Fibroblast of lung (primary cell): Measurements from ENCODE around the gene RAB44. TPM values are rescaled to one million over a fixed set of nuclear protein-coding genes. Genes with fewer than 3 reads are reported as not detected.

ENCODE experiments used
- DNase-seq, 2 donors: peaks; one replicate each; pipeline versions ENCODE4 v3.0.0 to v3.0.0-alpha.2; 2010; ENCODE audit warnings: low read depth in 2 of 2
- H2AFZ ChIP-seq: 2 replicates; pipeline ENCODE4 v1.5.1; 2012; ENCODE audit warnings: low read length, control low read depth, inconsistent platforms
- H3K27ac ChIP-seq: 2 replicates; pipeline ENCODE4 v1.5.1; 2011; ENCODE audit warnings: low read length, control low read depth; ENCODE audit not compliant: insufficient read depth
- H3K27me3 ChIP-seq: 2 replicates; pipeline ENCODE4 v1.5.1; 2011; ENCODE audit warnings: mild to moderate bottlenecking, low read length; ENCODE audit not compliant: control insufficient read depth, insufficient read depth
- H3K36me3 ChIP-seq: 2 replicates; pipeline ENCODE4 v1.5.1; 2011; ENCODE audit warnings: low read length; ENCODE audit not compliant: control insufficient read depth, insufficient read depth
- H3K4me1 ChIP-seq: 2 replicates; pipeline ENCODE4 v1.5.1; 2011; ENCODE audit warnings: low read length; ENCODE audit not compliant: control insufficient read depth, insufficient read depth; ENCODE audit errors: extremely low read depth
- H3K4me2 ChIP-seq: 2 replicates; pipeline ENCODE4 v1.5.1; 2011; ENCODE audit warnings: low read length, control low read depth; ENCODE audit not compliant: insufficient read depth; ENCODE audit errors: extremely low read depth
- H3K4me3 ChIP-seq, 4 experiments: fragments of 200-600 bp in 1 of 4; sonication (generic) in 1 of 4; replicated peaks in 1 of 4; 2 replicates each; pipeline ENCODE4 v1.5.1; 2011 to 2016; ENCODE audit warnings: low read length in 4 of 4, low read depth in 3 of 4, mild to moderate bottlenecking in 3 of 4, control low read depth in 2 of 4, inconsistent platforms in 1 of 4, mixed read lengths in 1 of 4; ENCODE audit not compliant: insufficient read depth in 1 of 4; ENCODE audit errors: control extremely low read depth in 1 of 4
- H3K79me2 ChIP-seq: 2 replicates; pipeline ENCODE4 v1.5.1; 2012; ENCODE audit warnings: mild to moderate bottlenecking, low read length, inconsistent platforms; ENCODE audit not compliant: control insufficient read depth, insufficient read depth
- H3K9ac ChIP-seq: 2 replicates; pipeline ENCODE4 v1.5.1; 2011; ENCODE audit warnings: mild to moderate bottlenecking, low read length, control low read depth; ENCODE audit not compliant: insufficient read depth
- H3K9me3 ChIP-seq: 2 replicates; pipeline ENCODE4 v1.5.1; 2012; ENCODE audit warnings: low read depth, low read length; ENCODE audit not compliant: control insufficient read depth, insufficient read depth
- H4K20me1 ChIP-seq: 2 replicates; pipeline ENCODE4 v1.5.1; 2011; ENCODE audit warnings: low read length; ENCODE audit not compliant: control insufficient read depth, insufficient read depth; ENCODE audit errors: extremely low read depth
- EZH2 ChIP-seq: IDR thresholded peaks from 2 replicates; pipeline ENCODE4 v1.5.1; 2012; ENCODE audit warnings: low read length, control low read depth, mild to moderate bottlenecking; ENCODE audit errors: missing control alignments
- polyA plus RNA-seq, 2 donors: library from polyadenylated mRNA; depleted of rRNA in 1 of 2; stranded (reverse) in 1 of 2; unstranded in 1 of 2; fragments of >200 nt; gene quantifications; 2 replicates each; pipeline ENCODE4 v1.2.1, GENCODE V29; 2011 to 2012; ENCODE audit warnings: missing spikeins in 1 of 2
- total RNA-seq: library from RNA; depleted of rRNA; stranded (reverse); fragments of >200 nt; gene quantifications from 2 replicates; pipeline ENCODE4 v1.2.1, GENCODE V29; 2014
- TF ChIP-seq, protein P1 (sequence below), 2 donors: IDR thresholded peaks in 1 of 2; conservative IDR thresholded peaks in 1 of 2; 1 replicate in 1 of 2; 2 replicates in 1 of 2; pipeline ENCODE4 v1.5.1; 2011 to 2012; ENCODE audit warnings: low read length in 2 of 2, control low read depth in 1 of 2, inconsistent platforms in 1 of 2, low read depth in 1 of 2, mild to moderate bottlenecking in 1 of 2

RAB44 gene
- total and polyA plus RNA-seq, 2 donors (not counting 1 experiment from before 2014, with no cell fraction given), result under 0.01 TPM; not detected in 1

- Histone ChIP-seq H3K4me2 (peak overlapping the region; percentile 21), H3K9me3 (no peaks in the 10 kb centered on the region), H3K9ac (no peak overlapping the region), H3K36me3 (no peaks in the 10 kb centered on the region), H3K27me3 (peaks cover 2% of the 10 kb centered on the region), H3K4me3 (peak overlapping the region in 1 of 4 experiments; percentile 12), H4K20me1 (no peaks in the 10 kb centered on the region), H3K79me2 (no peaks in the 10 kb centered on the region), H3K4me1 (peaks cover 17% of the 10 kb centered on the region), H2AFZ (no peak overlapping the region), H3K27ac (no peak overlapping the region)
- TF ChIP-seq, protein P1, sequence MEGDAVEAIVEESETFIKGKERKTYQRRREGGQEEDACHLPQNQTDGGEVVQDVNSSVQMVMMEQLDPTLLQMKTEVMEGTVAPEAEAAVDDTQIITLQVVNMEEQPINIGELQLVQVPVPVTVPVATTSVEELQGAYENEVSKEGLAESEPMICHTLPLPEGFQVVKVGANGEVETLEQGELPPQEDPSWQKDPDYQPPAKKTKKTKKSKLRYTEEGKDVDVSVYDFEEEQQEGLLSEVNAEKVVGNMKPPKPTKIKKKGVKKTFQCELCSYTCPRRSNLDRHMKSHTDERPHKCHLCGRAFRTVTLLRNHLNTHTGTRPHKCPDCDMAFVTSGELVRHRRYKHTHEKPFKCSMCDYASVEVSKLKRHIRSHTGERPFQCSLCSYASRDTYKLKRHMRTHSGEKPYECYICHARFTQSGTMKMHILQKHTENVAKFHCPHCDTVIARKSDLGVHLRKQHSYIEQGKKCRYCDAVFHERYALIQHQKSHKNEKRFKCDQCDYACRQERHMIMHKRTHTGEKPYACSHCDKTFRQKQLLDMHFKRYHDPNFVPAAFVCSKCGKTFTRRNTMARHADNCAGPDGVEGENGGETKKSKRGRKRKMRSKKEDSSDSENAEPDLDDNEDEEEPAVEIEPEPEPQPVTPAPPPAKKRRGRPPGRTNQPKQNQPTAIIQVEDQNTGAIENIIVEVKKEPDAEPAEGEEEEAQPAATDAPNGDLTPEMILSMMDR (conservative IDR thresholded peaks at IDR 0.05 in 1 of 2, IDR thresholded peaks at IDR 0.05 in 1 of 2; ENCODE audit: low read depth in 1 of 2, low read length in 2 of 2), result peak; percentile 94 to 97
- TF ChIP-seq EZH2, result no peak
- DNase-seq, result peak; percentile 69 to 83
These were observed 68.2 kb downstream of the RAB44 start for GRCh38 chr6:36765594-36766398.

DNA sequence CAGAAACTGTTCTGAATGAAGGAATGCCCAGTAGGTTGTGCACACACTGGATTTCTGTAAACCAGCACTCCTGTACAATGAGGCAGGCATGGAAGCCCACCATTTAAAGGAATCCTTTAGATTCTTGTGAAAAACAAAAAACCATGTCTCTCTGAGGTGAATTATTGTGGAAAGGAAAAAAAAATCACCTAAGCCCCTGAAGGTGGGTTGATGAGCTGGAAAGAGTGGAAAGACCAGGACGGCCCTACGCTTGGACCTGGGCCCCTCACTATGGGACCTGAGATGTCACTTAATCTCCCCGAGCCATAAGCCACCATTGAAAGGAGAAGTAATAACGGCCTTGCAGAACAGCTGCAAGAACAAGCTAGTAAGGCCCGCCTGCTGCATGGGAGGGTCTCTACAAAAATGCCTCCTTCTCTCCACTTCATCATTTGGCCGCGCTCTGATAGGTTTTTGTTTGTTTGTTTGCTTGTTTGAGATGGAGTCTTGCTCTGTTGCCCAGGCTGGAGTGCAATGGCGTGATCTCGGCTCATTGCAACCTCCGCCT, 68.8 kb downstream of the RAB44 start:
- H3K27me3 ChIP-seq, result no peaks in the 10 kb centered on the region
- DNase-seq, result no peak
- no peak overlapping the region for H3K9ac ChIP-seq
- no peaks in the 10 kb centered on the region for H3K9me3 ChIP-seq
- H2AFZ ChIP-seq, result no peak overlapping the region
- no peaks in the 10 kb centered on the region for H3K36me3 ChIP-seq
- TF ChIP-seq, protein P1 (conservative IDR thresholded peaks at IDR 0.05 in 1 of 2, IDR thresholded peaks at IDR 0.05 in 1 of 2; ENCODE audit: low read depth in 1 of 2, low read length in 2 of 2), result no peak
- TF ChIP-seq EZH2, result no peak
- no peak overlapping the region for H3K4me3 ChIP-seq
- no peak overlapping the region for H3K27ac ChIP-seq
- no peaks in the 10 kb centered on the region for H3K79me2 ChIP-seq
- H3K4me2 ChIP-seq, result no peak overlapping the region
- H3K4me1 ChIP-seq, result peaks cover 17% of the 10 kb centered on the region
- H4K20me1 ChIP-seq, result no peaks in the 10 kb centered on the region

DNA sequence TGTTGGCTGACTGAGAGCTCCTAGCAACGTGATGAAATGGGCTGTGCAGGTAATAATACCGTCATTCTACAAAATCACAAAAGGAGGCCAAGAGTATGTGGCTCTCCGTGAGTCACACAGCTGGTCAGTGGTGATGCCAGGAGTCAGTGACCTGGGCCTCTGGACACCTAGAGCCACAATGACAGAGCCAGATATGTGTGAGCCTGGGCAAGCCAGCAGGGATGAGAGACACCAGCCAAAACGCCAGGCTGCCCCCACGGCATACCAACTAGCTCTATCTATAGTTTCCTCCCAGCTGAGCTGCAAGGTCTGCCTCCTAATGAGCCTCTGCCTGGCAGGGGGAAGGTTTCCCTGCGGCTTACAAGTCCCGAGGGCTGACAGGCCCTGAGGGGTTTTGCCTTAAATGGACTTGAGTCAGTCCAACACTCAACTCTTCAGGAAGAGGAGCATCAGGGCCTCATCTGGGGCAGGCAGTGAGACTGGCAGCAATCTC, 71.6 kb downstream of the RAB44 start:
- Histone ChIP-seq H3K4me2 (no peak overlapping the region), H3K9me3 (no peaks in the 10 kb centered on the region), H3K4me3 (no peak overlapping the region), H3K79me2 (no peaks in the 10 kb centered on the region), H4K20me1 (no peaks in the 10 kb centered on the region), H3K27ac (no peak overlapping the region), H2AFZ (no peak overlapping the region), H3K4me1 (peaks cover 17% of the 10 kb centered on the region), H3K9ac (no peak overlapping the region), H3K27me3 (no peaks in the 10 kb centered on the region), H3K36me3 (no peaks in the 10 kb centered on the region)
- DNase-seq, result peak in 1 of 2 donors; percentile 49
- TF ChIP-seq, protein P1 (conservative IDR thresholded peaks at IDR 0.05 in 1 of 2, IDR thresholded peaks at IDR 0.05 in 1 of 2; ENCODE audit: low read depth in 1 of 2, low read length in 2 of 2), result no peak
- TF ChIP-seq EZH2, result no peak
